OCI-LY3 (cell line): ENCODE data around the gene EPB41L4A.

Experiments
- CTCF ChIP-seq: fragments of 200-600, 300-600 bp; sonication (generic); IDR thresholded peaks from 2 replicates; pipeline ENCODE4 v1.5.1; 2014; ENCODE audit warnings: antibody characterized with exemption, low read length, low read depth
- EZH2phosphoT487 ChIP-seq: fragments of 200-600 bp; shearing (Covaris generic); IDR thresholded peaks from 2 replicates; pipeline ENCODE4 v1.6.1; 2018; ENCODE audit warnings: antibody characterized with exemption, mixed run types, low read depth

- TF ChIP-seq CTCF (no peak), EZH2phosphoT487 (no peak)
Observed at GRCh38 chr5:112254303-112254702, 164.8 kb downstream of the EPB41L4A start.
